GM03348 (cell line): ENCODE data around the gene MPZL1.
A peak's percentile ranks its signal among the peaks of the same experiment; 100 is the strongest.

ENCODE experiments used
- DNase-seq: peaks from one replicate; pipeline ENCODE4 v3.0.0; 2012; ENCODE audit warnings: low spot score

MPZL1 gene

GRCh38 chr1:167721617-167722151 lies at the start of gene MPZL1:
MPZL1 (plus strand) TSS chr1:167721982; CDS start chr1:167722152, 170 bp downstream.
- peak; percentile 100 for DNase-seq

- DNase-seq, result no peak
These were observed 49.0 kb upstream of the MPZL1 start for GRCh38 chr1:167672831-167673230.

GRCh38 chr1:167673265-167673664 lies 48.5 kb upstream of the MPZL1 start:
- DNase-seq, result no peak

GRCh38 chr1:167674156-167674555 lies 47.6 kb upstream of the MPZL1 start:
- no peak for DNase-seq

DNA sequence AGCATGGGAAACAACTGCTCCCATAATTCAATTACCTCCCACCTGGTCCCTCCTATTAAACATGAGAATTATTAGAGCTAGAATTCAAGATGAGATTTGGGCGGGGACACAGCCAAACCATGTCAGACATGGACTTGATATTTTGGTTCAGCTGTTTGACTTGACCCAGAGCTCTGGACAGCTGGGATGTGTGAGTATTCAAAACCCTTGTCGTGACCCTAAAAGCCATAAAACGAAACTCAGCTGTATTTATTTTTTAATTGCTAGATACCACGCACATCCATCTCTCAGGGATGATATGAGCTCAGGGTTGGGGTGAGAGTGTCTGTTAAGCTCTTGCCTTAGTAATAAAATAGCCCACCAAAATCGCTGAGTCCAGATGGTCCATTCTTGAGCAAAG lies 46.3 kb upstream of the MPZL1 start:
- DNase-seq, result no peak

- no peak for DNase-seq
These were observed 45.4 kb upstream of the MPZL1 start for GRCh38 chr1:167676205-167676915.

DNA sequence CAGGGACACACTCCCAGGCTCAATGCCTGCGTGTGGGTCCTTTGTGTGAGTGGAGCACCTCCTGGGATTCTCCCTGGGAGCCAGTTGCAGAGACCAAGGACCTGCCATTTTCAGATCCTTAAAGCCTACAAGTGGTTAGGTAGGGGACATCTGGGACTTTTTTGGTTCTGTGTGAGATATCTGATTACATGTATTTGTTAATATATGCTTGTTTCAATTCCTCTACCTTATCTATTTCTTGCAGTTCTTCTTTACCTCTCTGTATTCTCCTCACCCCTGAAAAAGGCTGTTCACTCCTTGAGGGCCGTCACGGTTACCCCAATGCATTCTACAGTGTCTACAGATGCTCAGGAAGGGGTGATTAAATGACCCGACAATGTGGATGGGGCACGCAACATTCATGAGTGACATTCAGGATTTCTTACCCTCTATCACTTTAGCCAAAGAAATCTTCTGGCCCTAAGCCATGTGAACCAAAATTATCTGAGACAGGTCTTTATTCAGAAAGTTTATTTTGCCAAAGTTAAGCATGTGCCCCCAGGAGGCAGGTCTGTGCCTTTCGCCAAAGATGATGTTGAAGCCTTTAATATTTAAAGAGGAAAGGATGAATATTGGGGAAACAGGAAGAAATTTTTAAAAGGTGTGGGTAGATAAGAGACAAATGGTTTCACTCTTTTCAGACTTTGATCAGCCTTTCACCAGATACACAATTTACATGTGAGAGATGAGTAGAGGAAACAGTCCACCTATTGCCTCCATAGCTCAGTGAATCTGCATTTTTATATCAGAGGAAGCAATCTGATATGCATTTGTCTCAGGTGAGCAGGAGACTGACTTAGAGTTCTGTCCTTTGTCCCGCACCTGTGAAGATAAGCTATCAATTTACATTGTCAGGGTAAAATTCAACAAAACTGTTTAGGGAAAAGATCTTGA lies 44.6 kb upstream of the MPZL1 start:
- DNase-seq, result no peak

DNA sequence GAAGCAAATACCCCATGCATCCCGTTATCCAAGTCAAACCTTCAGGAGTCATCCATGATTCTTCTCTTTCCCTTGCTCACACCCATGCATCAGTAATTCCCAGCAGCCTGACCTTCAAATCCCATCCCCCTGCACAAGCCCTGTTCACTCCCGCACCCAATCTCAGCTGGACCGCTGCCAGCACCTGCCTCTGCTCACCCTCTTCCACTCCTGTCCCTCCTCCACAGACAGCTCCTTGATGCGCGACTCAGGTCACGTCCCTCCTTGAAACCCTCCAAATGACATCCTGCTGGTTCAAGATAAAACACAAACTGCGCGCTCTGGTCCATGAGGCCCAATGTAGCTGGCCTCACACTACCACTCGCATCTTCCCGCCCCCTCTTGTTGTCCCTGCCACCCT lies 43.4 kb upstream of the MPZL1 start:
- DNase-seq, result no peak

- DNase-seq, result no peak
These were observed 42.9 kb upstream of the MPZL1 start for GRCh38 chr1:167678838-167679237.

- no peak for DNase-seq
These were observed 42.1 kb upstream of the MPZL1 start for GRCh38 chr1:167679714-167680113.

DNA sequence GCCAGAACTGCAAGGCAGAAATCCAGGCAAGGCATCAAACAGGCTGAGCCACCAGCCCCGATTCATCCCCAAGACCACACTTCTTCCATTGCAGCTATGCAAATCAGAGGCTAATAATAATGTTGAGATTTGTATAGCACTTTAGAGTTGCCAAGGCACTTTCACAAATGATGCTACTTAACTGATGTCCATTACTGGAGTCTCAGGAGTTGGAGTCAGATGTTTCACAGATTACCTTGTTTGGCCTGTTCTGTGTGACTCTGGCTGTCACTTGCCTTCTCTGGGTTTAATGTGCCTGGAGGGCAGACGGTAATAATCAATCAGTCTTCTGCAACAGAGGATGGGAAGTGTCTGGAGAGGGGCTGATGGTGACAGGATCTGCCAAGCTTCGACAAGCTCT lies 40.8 kb upstream of the MPZL1 start:
- no peak for DNase-seq

DNA sequence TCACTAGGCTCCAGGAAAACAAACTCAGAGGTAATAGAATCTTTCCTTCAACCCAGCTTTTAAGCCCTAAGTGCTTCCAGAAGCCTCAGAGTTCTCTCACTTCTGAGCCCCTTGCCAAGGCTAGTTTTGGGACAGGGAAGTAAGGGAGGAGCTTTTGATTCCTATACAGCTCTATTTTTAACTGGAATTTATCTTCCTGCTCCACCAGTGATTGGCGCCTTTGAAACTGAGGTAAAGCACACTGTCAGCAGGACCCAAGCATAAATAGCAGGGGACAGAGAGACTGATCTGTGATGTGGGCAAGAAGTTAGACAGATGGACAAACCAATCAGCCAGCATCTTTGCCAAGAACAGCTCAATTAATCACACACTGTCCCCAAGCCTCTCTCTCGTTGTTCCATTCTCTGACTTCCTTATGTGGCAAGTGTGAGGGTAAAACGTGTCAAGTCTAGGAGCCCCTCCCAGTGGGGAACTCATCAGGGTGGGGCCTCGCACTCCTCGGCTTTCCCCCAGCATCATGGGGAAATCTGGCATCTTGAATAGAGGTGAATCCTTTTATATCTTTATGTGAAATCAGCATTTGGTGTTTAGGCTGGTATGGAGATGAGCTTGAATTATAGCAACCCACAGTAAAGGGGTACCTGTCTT lies 40.2 kb upstream of the MPZL1 start:
- no peak for DNase-seq

- DNase-seq, result no peak
These were observed 38.6 kb upstream of the MPZL1 start for GRCh38 chr1:167683226-167683625.

- no peak for DNase-seq
These were observed 37.9 kb upstream of the MPZL1 start for GRCh38 chr1:167683641-167684502.

DNA sequence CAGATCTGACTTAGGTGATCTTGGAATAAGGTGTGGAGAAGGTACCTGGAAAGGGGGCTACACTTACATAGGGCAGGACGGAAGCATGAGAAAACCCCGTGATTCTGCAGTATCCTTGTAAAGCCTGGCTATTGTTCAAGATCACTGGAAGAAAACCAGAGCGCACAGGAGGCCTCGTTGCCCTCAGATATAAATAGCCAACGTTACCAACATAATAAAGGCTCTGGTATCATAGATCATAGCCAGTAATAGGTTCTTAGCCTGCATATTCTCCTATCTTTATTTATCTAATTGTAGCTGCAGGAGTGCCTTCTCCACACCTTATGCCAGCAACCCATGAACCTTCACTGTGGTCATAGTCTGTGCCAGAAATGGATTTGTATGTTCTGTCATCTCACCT lies 35.9 kb upstream of the MPZL1 start:
- DNase-seq, result no peak

DNA sequence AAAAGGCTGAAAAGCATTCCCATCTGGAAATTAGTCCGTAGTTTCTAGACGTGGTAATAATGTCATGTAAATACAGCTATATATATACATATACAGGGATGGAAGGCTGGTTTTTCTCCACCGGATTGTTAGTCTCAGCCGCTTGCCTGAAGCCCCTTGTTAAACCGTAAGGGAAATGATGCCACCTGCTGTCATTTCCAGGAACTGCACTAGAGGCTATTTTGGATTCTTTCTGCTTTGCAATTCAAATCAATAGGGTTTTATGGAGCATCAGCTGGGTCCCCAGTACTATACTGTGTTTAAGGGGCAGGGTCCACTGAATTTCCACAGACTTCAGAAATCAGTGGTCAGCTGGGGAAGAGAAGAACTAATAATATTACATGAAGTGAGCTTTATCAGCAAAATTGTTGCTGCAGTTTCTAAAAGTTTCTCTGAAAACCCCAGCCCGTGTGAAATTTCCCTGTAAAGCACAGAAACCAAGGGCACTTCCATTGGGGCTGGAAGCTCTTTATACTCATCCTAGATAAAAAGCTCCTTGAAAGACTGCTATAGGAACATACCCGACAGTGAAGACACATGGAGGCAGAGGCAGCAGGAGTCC lies 33.8 kb upstream of the MPZL1 start:
- DNase-seq, result peak; percentile 82

- no peak for DNase-seq
These were observed 32.2 kb upstream of the MPZL1 start for GRCh38 chr1:167689567-167689920.

GRCh38 chr1:167690053-167690452 lies 31.7 kb upstream of the MPZL1 start:
- DNase-seq, result no peak

DNA sequence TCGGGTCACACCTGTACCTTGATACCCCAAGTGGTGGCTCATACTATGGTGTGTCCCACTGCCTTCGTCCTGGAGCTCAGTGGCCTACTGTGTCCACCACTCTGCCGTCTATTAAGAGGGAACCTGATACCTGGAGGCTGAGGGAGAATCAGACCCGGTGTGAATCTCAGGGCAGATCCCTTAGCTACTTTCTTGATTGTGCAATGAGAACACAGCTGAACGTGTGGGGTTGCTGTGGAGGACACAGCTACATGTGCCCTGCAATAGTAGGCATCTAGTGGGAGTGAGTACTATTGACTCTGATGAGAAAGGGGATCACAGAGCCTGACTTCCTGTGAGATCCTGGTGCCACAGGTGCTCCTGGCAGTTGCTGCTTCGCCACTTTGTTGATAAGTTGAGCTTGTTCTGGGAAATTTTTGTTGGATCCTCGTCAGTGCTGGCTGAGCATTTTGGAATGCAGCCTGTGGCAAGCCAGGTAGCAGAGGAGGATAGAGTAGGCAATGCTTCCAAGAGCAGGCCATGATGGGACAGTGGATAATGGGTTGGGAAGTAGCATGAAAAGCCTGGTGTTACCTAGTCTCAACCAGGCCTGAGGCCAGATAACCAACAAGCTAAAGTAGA lies 28.2 kb upstream of the MPZL1 start:
- no peak for DNase-seq

- DNase-seq, result no peak
These were observed 27.1 kb upstream of the MPZL1 start for GRCh38 chr1:167694691-167695090.

DNA sequence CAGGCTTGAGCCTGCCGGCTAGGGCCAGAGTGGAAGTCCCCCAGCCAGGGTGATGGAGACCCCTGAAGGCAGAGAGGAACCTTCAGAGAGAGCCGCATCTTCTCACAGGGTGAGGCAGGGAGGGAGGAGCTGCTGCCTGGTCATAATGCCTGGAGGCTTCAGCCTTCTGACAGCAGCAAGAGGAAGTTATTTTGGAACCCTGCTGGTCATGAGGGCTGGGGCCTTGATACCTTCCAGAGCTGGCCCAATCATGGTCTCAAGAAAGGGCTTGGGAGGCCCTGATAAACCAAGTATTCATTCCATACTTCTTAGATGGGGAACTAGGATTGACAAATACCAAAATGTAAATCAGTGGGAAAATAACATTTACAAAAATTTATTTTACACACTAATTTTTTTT lies 26.6 kb upstream of the MPZL1 start:
- no peak for DNase-seq
